Measurements from ENCODE around the gene DPP10.

- TF ChIP-seq POLR2A (IDR thresholded peaks at IDR 0.05) (no peak), CTCF (IDR thresholded peaks at IDR 0.05) (no peak)
These were observed 419.8 kb downstream of the DPP10 start for GRCh38 chr2:114862243-114862642.
